ENCODE results near the gene CACNA2D1.
A peak's percentile ranks its signal among the peaks of the same experiment; 100 is the strongest.

The CACNA2D1 gene

DNA sequence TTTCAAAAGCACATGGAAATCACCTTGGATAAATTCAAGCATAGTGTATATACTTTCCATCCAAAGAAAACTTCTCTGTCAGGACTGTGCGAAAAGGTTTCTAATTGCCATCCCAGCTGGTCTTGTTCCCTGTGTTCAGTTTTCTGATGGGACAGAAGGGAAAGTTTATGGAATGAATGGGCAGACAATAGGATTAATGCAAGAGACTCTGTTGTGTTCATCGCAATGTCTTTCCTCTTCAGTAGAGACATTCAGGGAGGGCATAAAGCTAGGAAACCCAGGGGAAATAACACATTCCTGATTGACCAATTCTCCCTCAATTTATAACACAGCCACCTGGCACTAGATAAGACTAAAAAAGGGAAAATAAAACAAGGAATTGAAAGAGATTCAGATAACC, 78.9 kb downstream of the CACNA2D1 start:
- TF ChIP-seq CTCF (conservative IDR thresholded peaks at IDR 0.05; ENCODE audit: low read depth, low read length), result no peak
- DNase-seq (ENCODE audit: low read depth), result no peak
- no peak overlapping the region for H3K4me3 ChIP-seq (ENCODE audit: low read depth, low read length)

GRCh38 chr7:82364048-82364447, 79.5 kb downstream of the CACNA2D1 start:
- H3K4me3 ChIP-seq (ENCODE audit: low read depth, low read length), result no peak overlapping the region
- no peak for TF ChIP-seq CTCF (conservative IDR thresholded peaks at IDR 0.05; ENCODE audit: low read depth, low read length)
- DNase-seq (ENCODE audit: low read depth), result no peak

GRCh38 chr7:82362129-82362706, 81.4 kb downstream of the CACNA2D1 start:
- peak; percentile 24 for DNase-seq (ENCODE audit: low read depth)
- no peak overlapping the region for H3K4me3 ChIP-seq (ENCODE audit: low read depth, low read length)
- TF ChIP-seq CTCF (conservative IDR thresholded peaks at IDR 0.05; ENCODE audit: low read depth, low read length), result no peak

DNA sequence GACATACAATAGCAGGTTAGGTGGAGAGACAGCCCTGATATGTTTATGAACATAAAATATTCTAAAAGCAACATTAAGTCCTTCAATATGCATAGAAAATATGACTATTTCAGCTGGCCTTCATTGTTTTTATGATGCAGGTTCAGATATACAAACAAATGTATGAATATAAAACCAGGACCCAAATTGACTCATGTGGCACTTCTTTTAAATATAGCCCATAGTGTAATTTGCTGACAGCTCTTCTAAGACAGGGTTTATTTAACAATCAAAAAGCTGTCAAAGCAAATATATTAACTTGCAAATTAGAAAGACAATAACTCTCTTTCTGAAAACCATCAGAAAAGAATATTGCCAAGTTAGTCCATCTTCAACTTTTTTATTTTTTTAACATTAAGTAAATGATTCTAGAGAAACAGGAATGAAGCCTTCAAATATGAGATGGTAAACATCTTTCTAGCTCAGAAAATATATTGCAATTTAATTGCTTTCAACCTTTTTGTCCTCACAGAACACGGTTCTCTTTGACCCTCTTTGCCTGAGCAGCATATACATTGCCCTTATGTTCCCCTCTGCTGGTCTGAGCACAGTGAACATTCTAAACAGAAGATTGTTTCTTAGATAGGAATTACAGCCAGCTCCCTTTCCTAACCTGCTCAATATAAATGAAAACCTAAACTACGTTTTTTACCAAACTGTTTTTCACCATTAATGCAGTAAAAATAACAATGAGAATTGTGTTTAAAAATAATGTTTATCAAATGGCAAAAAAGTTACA, 82.8 kb downstream of the CACNA2D1 start:
- no peak for TF ChIP-seq CTCF (conservative IDR thresholded peaks at IDR 0.05; ENCODE audit: low read depth, low read length)
- no peak for DNase-seq (ENCODE audit: low read depth)
- H3K4me3 ChIP-seq (ENCODE audit: low read depth, low read length), result no peak overlapping the region

DNA sequence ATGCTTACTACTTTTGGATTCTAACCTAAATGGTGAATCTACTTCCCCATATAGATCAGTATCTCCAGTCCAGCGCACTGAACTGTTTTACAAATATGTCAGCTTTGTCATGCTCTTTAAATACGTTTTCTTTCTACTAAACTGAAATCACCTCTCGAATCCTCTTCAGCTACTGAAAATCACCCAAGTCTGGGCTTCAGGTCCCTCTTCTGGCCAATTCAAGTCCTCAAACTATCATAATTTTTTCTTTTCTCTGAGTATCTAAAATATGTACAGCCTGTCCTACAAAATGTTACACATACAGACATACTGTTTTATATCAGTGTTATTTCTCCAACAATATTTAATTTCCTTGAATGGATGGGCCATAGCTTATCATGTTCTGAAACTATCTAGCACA, 84.2 kb downstream of the CACNA2D1 start:
- DNase-seq (ENCODE audit: low read depth), result peak; percentile 34
- H3K4me3 ChIP-seq (ENCODE audit: low read depth, low read length), result no peak overlapping the region
- TF ChIP-seq CTCF (conservative IDR thresholded peaks at IDR 0.05; ENCODE audit: low read depth, low read length), result peak; percentile 33

DNA sequence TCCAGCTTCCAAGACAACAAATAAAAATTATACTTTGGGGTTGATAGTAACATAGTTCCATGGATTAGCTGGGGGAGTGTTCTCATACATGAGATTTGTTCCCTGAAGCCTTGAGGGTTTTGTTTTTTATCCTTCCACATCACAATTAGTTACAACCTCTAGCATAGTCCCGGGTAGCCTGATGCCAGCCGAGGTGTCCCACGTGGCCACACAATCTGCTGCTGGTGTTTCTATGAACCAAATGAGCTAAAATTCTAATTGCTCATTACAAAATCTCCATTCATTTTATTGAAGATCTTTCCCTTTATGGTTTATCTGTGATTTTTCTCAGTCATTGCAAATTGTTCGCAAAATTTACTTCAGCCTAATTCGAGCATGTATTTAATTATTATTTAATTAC, 84.7 kb downstream of the CACNA2D1 start:
- H3K4me3 ChIP-seq (ENCODE audit: low read depth, low read length), result no peak overlapping the region
- no peak for TF ChIP-seq CTCF (conservative IDR thresholded peaks at IDR 0.05; ENCODE audit: low read depth, low read length)
- no peak for DNase-seq (ENCODE audit: low read depth)
